PC-3 (cell line): ENCODE data around the gene SPRR2A. TPM values are rescaled to one million over a fixed set of nuclear protein-coding genes. Genes with fewer than 3 reads are reported as not detected.
A peak's percentile ranks its signal among the peaks of the same experiment; 100 is the strongest.

Experiments used
- ATAC-seq: fragments of 200-7000 bp; cut with Tn5 transposase; 2 replicates; pipeline ENCODE4 v1.9.1; 2020; ENCODE audit warnings: mild to moderate bottlenecking, moderate library complexity
- Bru-seq: library from RNA; stranded (reverse); fragments of 400-500 nt; gene quantifications from one replicate; lab custom pipeline; 2021; lab: Mats Ljungman, UMichigan
- BruChase-seq, 2 experiments: library from RNA; stranded (reverse); fragments of 400-500 nt; gene quantifications; one replicate each; lab custom pipeline; 2021; lab: Mats Ljungman, UMichigan
- BruUV-seq: library from RNA; stranded (reverse); fragments of 400-500 nt; replicated peaks from 2 replicates; lab custom pipeline; 2021; lab: Mats Ljungman, UMichigan
- CTCF ChIA-PET: fragments of 300-600 bp; sonication (Branson Sonifier 250); formaldehyde crosslinking; loops from one replicate; lab custom pipeline; 2022; ENCODE audit warnings: antibody characterized with exemption; lab: Charles Lee
- POLR2A ChIA-PET: fragments of 300-600 bp; sonication (Branson Sonifier 250); formaldehyde crosslinking; loops from one replicate; lab custom pipeline; 2022; ENCODE audit warnings: antibody characterized with exemption; ENCODE audit not compliant: unreplicated experiment; lab: Charles Lee
- DNase-seq: peaks from one replicate; pipeline ENCODE4 v3.0.0-alpha.2; 2015
- H2AFZ ChIP-seq: fragments of 300-600 bp; sonication (generic); 2 replicates; pipeline ENCODE4 v1.6.0; 2016; ENCODE audit warnings: antibody characterized with exemption, low read length
- H3F3A ChIP-seq: fragments of 300-600 bp; sonication (generic); one replicate; pipeline ENCODE4 v1.6.0; 2017; ENCODE audit warnings: antibody characterized with exemption, low read length, control low read depth, mild to moderate bottlenecking; ENCODE audit not compliant: unreplicated experiment
- H3K27ac ChIP-seq: fragments of 300-600 bp; sonication (generic); 2 replicates; pipeline ENCODE4 v1.5.1; 2016; ENCODE audit warnings: mild to moderate bottlenecking, low read length
- H3K27me3 ChIP-seq: fragments of 300-600 bp; sonication (generic); 2 replicates; pipeline ENCODE4 v1.6.1; 2016; ENCODE audit warnings: low read length, mixed read lengths
- H3K36me3 ChIP-seq: fragments of 300-600 bp; sonication (generic); 2 replicates; pipeline ENCODE4 v1.6.1; 2016; ENCODE audit warnings: low read depth, mixed run types, low read length, mixed read lengths
- H3K4me1 ChIP-seq: fragments of 300-600 bp; sonication (generic); 2 replicates; pipeline ENCODE4 v1.5.1; 2016; ENCODE audit warnings: low read length; ENCODE audit not compliant: insufficient read depth
- H3K4me2 ChIP-seq: fragments of 300-600 bp; sonication (generic); 2 replicates; pipeline ENCODE4 v1.6.0; 2016; ENCODE audit warnings: low read length
- H3K4me3 ChIP-seq: fragments of 300-600 bp; sonication (generic); 2 replicates; pipeline ENCODE4 v1.5.1; 2016; ENCODE audit warnings: mild to moderate bottlenecking, low read length, mixed read lengths
- H3K79me2 ChIP-seq: fragments of 300-600 bp; sonication (generic); 2 replicates; pipeline ENCODE4 v1.6.1; 2017; ENCODE audit warnings: low read length, mixed read lengths
- H3K9ac ChIP-seq: fragments of 300-600 bp; sonication (generic); 2 replicates; pipeline ENCODE4 v1.6.0; 2016; ENCODE audit warnings: mild to moderate bottlenecking, low read length
- H3K9me2 ChIP-seq: fragments of 300-600 bp; sonication (generic); replicated peaks from 2 replicates; pipeline ENCODE4 v1.6.1; 2016; ENCODE audit warnings: mixed run types, low read length, mixed read lengths
- H3K9me3 ChIP-seq: fragments of 300-600 bp; sonication (generic); 2 replicates; pipeline ENCODE4 v1.6.1; 2016; ENCODE audit warnings: low read length, mixed read lengths
- H4K20me1 ChIP-seq: fragments of 300-600 bp; sonication (generic); 2 replicates; pipeline ENCODE4 v1.6.1; 2016; ENCODE audit warnings: low read length, mixed read lengths
- EZH2 ChIP-seq: fragments of 300-600 bp; sonication (generic); IDR thresholded peaks from one replicate; pipeline ENCODE4 v1.6.1; 2017; ENCODE audit warnings: antibody characterized with exemption, mild to moderate bottlenecking, low read length; ENCODE audit not compliant: unreplicated experiment
- EZH2phosphoT487 ChIP-seq: fragments of 300-600 bp; sonication (generic); IDR thresholded peaks from 2 replicates; pipeline ENCODE4 v1.6.1; 2018; ENCODE audit warnings: mild to moderate bottlenecking, antibody characterized with exemption, low read length, borderline replicate concordance
- intact Hi-C: fragments of 100-400 bp; cut with micrococcal nuclease; formaldehyde crosslinking; loops from 2 replicates; pipeline ENCODE4 v1.9.0; 2023
- long read RNA-seq: library from polyadenylated mRNA; unstranded; transcript quantifications from one replicate; pipeline ENCODE4 v2.0.0, GENCODE V29; 2021; ENCODE audit not compliant: unreplicated experiment
- total RNA-seq: library from RNA; depleted of rRNA; stranded (reverse); fragments of >200 nt; gene quantifications from 2 replicates; pipeline ENCODE4 v1.2.3, GENCODE V29; 2014; rRNA removed
- TF ChIP-seq, protein P1 (sequence below): fragments of 300-600 bp; sonication (generic); conservative IDR thresholded peaks from 2 replicates; pipeline ENCODE4 v1.5.1; 2017; ENCODE audit warnings: antibody characterized with exemption, low read depth, mild to moderate bottlenecking, low read length

SPRR2A gene
- total RNA-seq = not detected in 2 replicates
- not detected for Bru-seq, nascent RNA
- percentile 26 among the genes with signal in this experiment for BruChase-seq, experiment 1, labeled RNA remaining after a 6-hour chase
- not detected for BruChase-seq, experiment 2, labeled RNA remaining after a 2-hour chase
- long read RNA-seq = 0 reads

GRCh38 chr1:153057375-153057774 lies at the start of gene SPRR2A:
TSS of gene SPRR2A (minus strand) at chr1:153057512. CDS start at chr1:153056735, 777 bp downstream.
- Histone ChIP-seq H3K9ac (no peak within 1 kb of the TSS), H3K36me3 (no peaks in the 10 kb centered on the region), H3F3A (no peaks in the 10 kb centered on the region), H3K9me3 (no peaks in the 10 kb centered on the region), H3K4me1 (no peaks in the 10 kb centered on the region), H3K27ac (no peak within 1 kb of the TSS), H3K4me3 (no peak within 1 kb of the TSS), H2AFZ (no peak within 1 kb of the TSS), H3K79me2 (no peaks in the 10 kb centered on the region), H3K4me2 (no peak within 1 kb of the TSS), H4K20me1 (no peaks in the 10 kb centered on the region), H3K9me2 (no peaks in the 10 kb centered on the region), H3K27me3 (peaks cover 71% of the 10 kb centered on the region)
- ATAC-seq (no peak), DNase-seq (no peak)
- intact Hi-C loops = no loop called here
- BruUV-seq = no TSS peak
- TF ChIP-seq EZH2phosphoT487 = no peak
- ChIA-PET POLR2A (no interaction called here), CTCF (no interaction called here)

- peak; percentile 94 for ATAC-seq
- H3K4me2 ChIP-seq = peak overlapping the region; percentile 63
Observed at GRCh38 chr1:153100245-153100644, 42.9 kb upstream of the SPRR2A start.

DNA sequence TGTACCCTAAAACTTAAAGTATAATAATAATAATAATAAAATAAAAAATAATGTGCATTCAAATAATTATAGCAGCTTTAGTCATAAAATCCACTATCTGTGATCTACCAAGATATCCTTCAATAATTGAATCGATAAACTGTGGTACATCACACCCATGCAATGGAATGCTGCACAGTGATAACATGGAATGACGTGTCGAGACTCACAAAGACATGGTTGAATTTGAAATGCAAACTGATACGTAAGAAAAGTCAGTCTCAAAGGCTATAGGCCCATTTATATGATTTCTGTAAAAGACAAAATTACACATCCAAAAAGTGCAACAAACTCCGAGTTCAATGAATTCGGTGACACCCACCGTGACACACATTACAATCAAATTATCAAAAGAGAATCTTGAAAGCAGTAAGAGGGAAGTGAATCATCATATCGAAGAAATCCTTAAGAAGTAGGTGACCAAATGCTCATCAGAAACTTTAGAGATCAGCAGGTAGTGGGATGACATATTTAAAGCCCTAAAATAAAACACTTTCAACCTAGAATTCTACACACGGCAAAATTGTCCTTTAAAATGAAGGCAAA lies 42.2 kb upstream of the SPRR2A start:
- ATAC-seq (no peak), DNase-seq (peak; percentile 23)
- Histone ChIP-seq H3K4me3 (0 out of 2 replicates have a peak overlapping the region, but pooled peaks have one; percentile 10), H3K36me3 (no peaks in the 10 kb centered on the region), H3K79me2 (no peaks in the 10 kb centered on the region), H3K27me3 (no peaks in the 10 kb centered on the region), H2AFZ (peak overlapping the region; percentile 56), H3F3A (no peaks in the 10 kb centered on the region), H3K27ac (peak overlapping the region; percentile 81), H3K9me3 (no peaks in the 10 kb centered on the region), H3K4me1 (peaks cover 18% of the 10 kb centered on the region), H3K4me2 (peak overlapping the region; percentile 63), H3K9me2 (no peaks in the 10 kb centered on the region), H4K20me1 (no peaks in the 10 kb centered on the region), H3K9ac (peak overlapping the region; percentile 30; the same call in 1 of the 2 replicates)
- CTCF ChIA-PET = no interaction called here
- no peak for TF ChIP-seq EZH2
- intact Hi-C loops = no loop called here
- POLR2A ChIA-PET = no interaction called here
- no TSS peak for BruUV-seq

More at GRCh38 chr1:153100245-153100644, 42.9 kb upstream of the SPRR2A start:
- POLR2A ChIA-PET = no interaction called here
- CTCF ChIA-PET = no interaction called here
- Histone ChIP-seq H4K20me1 (no peaks in the 10 kb centered on the region), H3K9me3 (no peaks in the 10 kb centered on the region), H3K9me2 (no peaks in the 10 kb centered on the region), H3K27me3 (no peaks in the 10 kb centered on the region), H3F3A (no peaks in the 10 kb centered on the region), H3K27ac (peak overlapping the region; percentile 81), H3K4me3 (0 out of 2 replicates have a peak overlapping the region, but pooled peaks have one; percentile 10), H2AFZ (0 out of 2 replicates have a peak overlapping the region, but pooled peaks have one; percentile 16), H3K36me3 (no peaks in the 10 kb centered on the region), H3K79me2 (no peaks in the 10 kb centered on the region), H3K9ac (0 out of 2 replicates have a peak overlapping the region, but pooled peaks have one; percentile 30), H3K4me1 (peaks cover 18% of the 10 kb centered on the region)
- no TSS peak for BruUV-seq
- peak; percentile 97 for DNase-seq
- TF ChIP-seq EZH2 = no peak
- TF ChIP-seq, protein P1, sequence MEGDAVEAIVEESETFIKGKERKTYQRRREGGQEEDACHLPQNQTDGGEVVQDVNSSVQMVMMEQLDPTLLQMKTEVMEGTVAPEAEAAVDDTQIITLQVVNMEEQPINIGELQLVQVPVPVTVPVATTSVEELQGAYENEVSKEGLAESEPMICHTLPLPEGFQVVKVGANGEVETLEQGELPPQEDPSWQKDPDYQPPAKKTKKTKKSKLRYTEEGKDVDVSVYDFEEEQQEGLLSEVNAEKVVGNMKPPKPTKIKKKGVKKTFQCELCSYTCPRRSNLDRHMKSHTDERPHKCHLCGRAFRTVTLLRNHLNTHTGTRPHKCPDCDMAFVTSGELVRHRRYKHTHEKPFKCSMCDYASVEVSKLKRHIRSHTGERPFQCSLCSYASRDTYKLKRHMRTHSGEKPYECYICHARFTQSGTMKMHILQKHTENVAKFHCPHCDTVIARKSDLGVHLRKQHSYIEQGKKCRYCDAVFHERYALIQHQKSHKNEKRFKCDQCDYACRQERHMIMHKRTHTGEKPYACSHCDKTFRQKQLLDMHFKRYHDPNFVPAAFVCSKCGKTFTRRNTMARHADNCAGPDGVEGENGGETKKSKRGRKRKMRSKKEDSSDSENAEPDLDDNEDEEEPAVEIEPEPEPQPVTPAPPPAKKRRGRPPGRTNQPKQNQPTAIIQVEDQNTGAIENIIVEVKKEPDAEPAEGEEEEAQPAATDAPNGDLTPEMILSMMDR = no peak
- TF ChIP-seq EZH2phosphoT487 = no peak
- intact Hi-C loops = no loop called here
